Endothelial cell of umbilical vein (primary cell): ENCODE results near the gene ATP1B1. TPM values are rescaled to one million over a fixed set of nuclear protein-coding genes. Genes with fewer than 3 reads are reported as not detected.

Source experiments
- BruUV-seq: library from RNA; stranded (reverse); fragments of 400-500 nt; replicated peaks from 2 replicates; lab custom pipeline; 2021; lab: Mats Ljungman, UMichigan
- CTCF ChIA-PET: fragments of 300-600, 350-600 bp; sonication (Branson Sonifier 250); formaldehyde crosslinking; loops from one replicate; lab custom pipeline; 2021; ENCODE audit warnings: antibody characterized with exemption, inconsistent platforms; lab: Charles Lee
- POLR2A ChIA-PET: fragments of 300-600, 350-600 bp; sonication (Branson Sonifier 250); formaldehyde crosslinking; loops from one replicate; lab custom pipeline; 2021; ENCODE audit warnings: antibody characterized with exemption, inconsistent platforms; lab: Charles Lee
- DNase-seq: peaks from one replicate; pipeline ENCODE4 v3.0.0-alpha.2; 2011; ENCODE audit warnings: low read depth, low spot score
- FAIRE-seq: peaks from 2 replicates; lab custom pipeline; 2011; peaks lifted over from hg19 to GRCh38; lab: Jason Lieb, UNC
- H2AFZ ChIP-seq: 2 replicates; pipeline ENCODE4 v1.6.0; 2012; ENCODE audit warnings: low read depth, low read length, control low read depth, inconsistent platforms
- H3K27ac ChIP-seq: 2 replicates; pipeline ENCODE4 v1.5.1; 2011; ENCODE audit warnings: low read depth, mild to moderate bottlenecking, control low read depth, low read length, moderate library complexity; ENCODE audit not compliant: insufficient read depth
- H3K27me3 ChIP-seq, 2 experiments: 2 replicates each; pipeline versions ENCODE4 v1.6.0 to v1.6.1; 2011; ENCODE audit warnings: low read length in 2 of 2, mixed read lengths in 1 of 2; ENCODE audit not compliant: control insufficient read depth in 2 of 2, insufficient read depth in 2 of 2
- H3K36me3 ChIP-seq, 2 experiments: 2 replicates in 1 of 2; 3 replicates in 1 of 2; pipeline ENCODE4 v1.5.1; 2011; ENCODE audit warnings: low read length in 2 of 2, mild to moderate bottlenecking in 1 of 2, moderate library complexity in 1 of 2; ENCODE audit not compliant: control insufficient read depth in 2 of 2, insufficient read depth in 2 of 2; ENCODE audit errors: extremely low read depth in 1 of 2
- H3K4me1 ChIP-seq: 3 replicates; pipeline ENCODE4 v1.5.1; 2011; ENCODE audit warnings: mild to moderate bottlenecking, low read length; ENCODE audit not compliant: control insufficient read depth, insufficient read depth; ENCODE audit errors: extremely low read depth
- H3K4me2 ChIP-seq: 2 replicates; pipeline ENCODE4 v1.6.1; 2011; ENCODE audit warnings: low read length, control low read depth, mixed read lengths; ENCODE audit not compliant: insufficient read depth
- H3K4me3 ChIP-seq, 3 experiments: fragments of 200-600 bp in 1 of 3; sonication (generic), shearing (Covaris generic) in 1 of 3; replicated peaks in 1 of 3; 2 replicates each; pipeline ENCODE4 v1.5.1; 2011 to 2016; ENCODE audit warnings: control low read depth in 3 of 3, low read length in 3 of 3, mild to moderate bottlenecking in 2 of 3, inconsistent platforms in 1 of 3, low read depth in 1 of 3, moderate library complexity in 1 of 3; ENCODE audit not compliant: insufficient read depth in 1 of 3
- H3K79me2 ChIP-seq: 2 replicates; pipeline ENCODE4 v1.6.0; 2012; ENCODE audit warnings: low read length, inconsistent platforms; ENCODE audit not compliant: control insufficient read depth, insufficient read depth
- H3K9ac ChIP-seq: replicated peaks from 2 replicates; pipeline ENCODE3; 2011; ENCODE audit warnings: low read length, control low read depth; ENCODE audit not compliant: insufficient read depth; ENCODE audit errors: extremely low read depth
- H3K9me1 ChIP-seq: replicated peaks from 3 replicates; pipeline ENCODE4 v1.6.0; 2011; ENCODE audit warnings: mild to moderate bottlenecking, low read length; ENCODE audit not compliant: control insufficient read depth, insufficient read depth; ENCODE audit errors: extremely low read depth
- H3K9me3 ChIP-seq: replicated peaks from 2 replicates; pipeline ENCODE4 v1.5.1; 2012; ENCODE audit warnings: low read length, inconsistent platforms; ENCODE audit not compliant: control insufficient read depth, insufficient read depth
- H4K20me1 ChIP-seq: replicated peaks from 2 replicates; pipeline ENCODE3; 2011; ENCODE audit warnings: mild to moderate bottlenecking, low read length; ENCODE audit not compliant: control insufficient read depth, insufficient read depth; ENCODE audit errors: extremely low read depth
- CTCF ChIP-seq, 2 donors: IDR thresholded peaks; 1 replicate in 1 of 2; 2 replicates in 1 of 2; pipeline ENCODE4 v1.5.1; 2011; ENCODE audit warnings: low read length in 2 of 2, mild to moderate bottlenecking in 2 of 2, moderate library complexity in 2 of 2, control low read depth in 1 of 2, inconsistent platforms in 1 of 2, low read depth in 1 of 2; ENCODE audit not compliant: insufficient read depth in 1 of 2; ENCODE audit errors: extremely low read depth in 1 of 2
- EZH2 ChIP-seq: IDR thresholded peaks from 2 replicates; pipeline ENCODE4 v1.6.1; 2012; ENCODE audit warnings: borderline replicate concordance, low read depth, mild to moderate bottlenecking, moderate library complexity, low read length, inconsistent platforms; ENCODE audit not compliant: severe bottlenecking
- FOS ChIP-seq: IDR thresholded peaks from 2 replicates; pipeline ENCODE4 v1.6.1; 2011; ENCODE audit warnings: mild to moderate bottlenecking, low read length, moderate library complexity, borderline replicate concordance; ENCODE audit not compliant: insufficient read depth
- GATA2 ChIP-seq: IDR thresholded peaks from 2 replicates; pipeline ENCODE4 v1.7.0; 2011; ENCODE audit warnings: low read depth, mild to moderate bottlenecking, moderate library complexity, mixed read lengths, low read length; ENCODE audit not compliant: insufficient read length, insufficient read depth
- JUN ChIP-seq: IDR thresholded peaks from 2 replicates; pipeline ENCODE4 v1.6.1; 2011; ENCODE audit warnings: borderline replicate concordance, low read depth; ENCODE audit not compliant: insufficient read length, insufficient read depth
- MAX ChIP-seq: IDR thresholded peaks from 2 replicates; pipeline ENCODE4 v1.6.1; 2011; ENCODE audit not compliant: insufficient read depth, insufficient read length
- MYC ChIP-seq: IDR thresholded peaks from one replicate; pipeline ENCODE4 v1.6.1; 2011; ENCODE audit warnings: mild to moderate bottlenecking, low read depth, low read length
- POLR2A ChIP-seq: IDR thresholded peaks from 2 replicates; pipeline ENCODE4 v1.6.1; 2012; ENCODE audit warnings: low read depth, mild to moderate bottlenecking, control low read depth, low read length
- POLR2AphosphoS5 ChIP-seq: IDR thresholded peaks from 2 replicates; pipeline ENCODE4 v1.6.1; 2012; ENCODE audit warnings: low read depth, mild to moderate bottlenecking, control low read depth, low read length, moderate library complexity; ENCODE audit not compliant: insufficient read depth
- dilution Hi-C: fragments of 300-500 bp; cut with MboI; formaldehyde crosslinking; loops from one replicate; pipeline ENCODE4 v1.15.0; 2019; ENCODE audit warnings: low sequenced_read_pairs; ENCODE audit not compliant: extremely low pct_ligation_motif_present
- intact Hi-C: fragments of 100-400 bp; cut with micrococcal nuclease; formaldehyde crosslinking; loops from one replicate; pipeline ENCODE4 v1.10.0; 2022
- polyA plus RNA-seq, 4 experiments: library from polyadenylated mRNA; depleted of rRNA in 3 of 4; stranded (reverse) in 3 of 4; unstranded in 1 of 4; fragments of >200 nt; gene quantifications; 2 replicates each; pipeline versions ENCODE4 v1.2.1 to v1.2.3, GENCODE V29; 2011 to 2012; ENCODE audit warnings: missing spikeins in 1 of 4
- total RNA-seq: library from RNA; stranded (reverse); gene quantifications from 2 replicates; pipeline ENCODE4 v1.2.3, GENCODE V29; 2021

ATP1B1 gene
- total and polyA plus RNA-seq, 2 donors (not counting 3 experiments of a cell fraction or from before 2014, with no cell fraction given) = 14.3 to 56.1 TPM

- H3K9me1 ChIP-seq = no peaks in the 10 kb centered on the region
- no peak for DNase-seq
- ChIA-PET CTCF (no interaction called here), POLR2A (no interaction called here)
- no peak overlapping the region for H3K4me3 ChIP-seq
- no peaks in the 10 kb centered on the region for H3K9me3 ChIP-seq
- BruUV-seq = no TSS peak
- no peaks in the 10 kb centered on the region for H3K27me3 ChIP-seq
- no peak overlapping the region for H3K9ac ChIP-seq
- H3K4me2 ChIP-seq = no peak overlapping the region
- no peaks in the 10 kb centered on the region for H3K79me2 ChIP-seq
- H3K4me1 ChIP-seq = no peaks in the 10 kb centered on the region
- intact Hi-C loops = no loop called here
- no peak overlapping the region for H2AFZ ChIP-seq
- H3K36me3 ChIP-seq = no peaks in the 10 kb centered on the region
- dilution Hi-C loops = no loop called here
- FAIRE-seq = no peak
- no peaks in the 10 kb centered on the region for H4K20me1 ChIP-seq
- TF ChIP-seq MYC (no peak), FOS (no peak), JUN (no peak), MAX (no peak), POLR2A (no peak), CTCF (IDR thresholded peaks at IDR 0.05; ENCODE audit: extremely low read depth in 1 of 2, insufficient read depth in 1 of 2, low read depth in 1 of 2, low read length in 2 of 2) (no peak), POLR2AphosphoS5 (no peak), EZH2 (no peak), GATA2 (no peak)
- no peak overlapping the region for H3K27ac ChIP-seq
Measured at GRCh38 chr1:169146576-169147214, 40.2 kb downstream of the ATP1B1 start.
